Amygdala (tissue), 56 donors: ENCODE results near the gene ASTN1.
A peak's percentile ranks its signal among the peaks of the same experiment; 100 is the strongest.

Experiments used
- DNase-seq, 56 donors: peaks; one replicate each; lab custom pipeline; 2025; lab: John Stamatoyannopoulos, UW

The ASTN1 gene

DNA sequence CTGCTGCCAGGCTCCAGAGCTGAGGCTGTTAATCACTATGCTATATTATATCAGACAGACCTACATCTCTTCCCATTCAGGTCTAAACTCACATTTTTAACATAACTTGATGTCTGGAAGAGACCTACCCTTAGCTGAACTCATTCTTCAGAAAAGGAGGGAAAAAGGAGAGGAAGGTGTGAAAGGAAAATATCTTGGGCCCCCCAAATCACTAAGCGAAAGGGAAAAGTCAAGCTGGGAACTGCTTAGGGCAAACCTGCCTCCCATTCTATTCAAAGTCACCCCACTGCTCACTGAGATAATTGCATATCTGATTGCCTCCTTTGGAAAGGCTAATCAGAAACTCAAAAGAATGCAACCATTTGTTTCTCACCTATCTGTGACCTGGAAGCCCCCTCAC is 222.2 kb downstream of the ASTN1 start:
- no peak for DNase-seq

DNA sequence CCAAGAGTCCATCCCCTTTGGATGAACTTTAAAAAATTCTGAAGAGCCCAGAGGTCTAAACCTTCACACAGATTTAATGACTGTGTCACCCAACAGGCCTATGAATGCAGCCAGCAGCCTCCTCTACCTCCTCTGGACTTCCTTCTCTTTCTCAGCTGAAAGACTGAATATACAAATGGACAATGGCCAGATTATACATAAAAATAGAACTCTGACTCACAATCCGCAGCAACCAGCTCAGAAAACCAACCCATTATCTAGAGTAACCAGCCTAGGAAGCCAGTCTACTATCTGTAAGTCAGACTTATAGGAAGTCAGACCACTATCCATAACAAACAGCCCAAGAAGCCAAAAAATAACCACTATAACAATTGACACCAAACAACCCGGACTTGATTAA is 224.5 kb downstream of the ASTN1 start:
- DNase-seq = no peak

DNA sequence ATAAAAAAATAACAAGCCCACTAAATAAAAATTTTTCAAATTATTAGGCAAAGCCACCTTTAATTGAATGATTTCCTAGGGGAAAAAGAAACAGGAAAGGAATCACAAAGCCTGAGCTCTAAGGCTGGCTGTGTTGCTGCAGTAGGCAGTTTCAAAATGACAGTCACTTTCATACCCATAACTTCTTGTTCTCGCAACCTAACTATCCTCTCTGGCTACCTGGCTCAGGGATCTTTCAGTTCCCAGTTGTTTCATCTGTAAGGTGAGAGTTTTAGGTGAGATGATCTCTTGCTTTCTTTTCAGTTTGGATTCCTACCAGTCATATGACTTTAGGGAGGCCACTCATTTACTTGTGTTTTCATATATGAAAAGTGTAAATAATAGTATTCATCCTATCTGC is 226.1 kb downstream of the ASTN1 start:
- DNase-seq = no peak

DNA sequence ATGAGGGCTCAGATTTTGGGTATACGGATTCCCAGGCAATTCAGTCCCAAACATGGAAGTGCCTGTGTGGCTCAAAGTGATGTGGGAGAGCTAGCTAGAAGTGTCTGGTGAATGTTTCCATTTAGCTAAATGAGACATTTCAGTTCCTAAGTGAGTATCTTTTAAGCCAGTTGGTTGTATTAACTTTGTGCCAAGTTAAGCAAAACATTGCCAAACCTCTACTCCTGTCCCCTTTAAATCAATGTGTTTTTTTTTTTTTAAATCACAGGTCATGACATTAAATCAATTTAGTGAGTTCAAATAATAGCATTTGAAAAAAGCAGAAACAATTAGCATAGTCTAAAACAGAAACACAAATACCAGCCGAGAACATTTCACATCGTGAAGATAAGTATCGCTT is 230.1 kb downstream of the ASTN1 start:
- no peak for DNase-seq

DNA sequence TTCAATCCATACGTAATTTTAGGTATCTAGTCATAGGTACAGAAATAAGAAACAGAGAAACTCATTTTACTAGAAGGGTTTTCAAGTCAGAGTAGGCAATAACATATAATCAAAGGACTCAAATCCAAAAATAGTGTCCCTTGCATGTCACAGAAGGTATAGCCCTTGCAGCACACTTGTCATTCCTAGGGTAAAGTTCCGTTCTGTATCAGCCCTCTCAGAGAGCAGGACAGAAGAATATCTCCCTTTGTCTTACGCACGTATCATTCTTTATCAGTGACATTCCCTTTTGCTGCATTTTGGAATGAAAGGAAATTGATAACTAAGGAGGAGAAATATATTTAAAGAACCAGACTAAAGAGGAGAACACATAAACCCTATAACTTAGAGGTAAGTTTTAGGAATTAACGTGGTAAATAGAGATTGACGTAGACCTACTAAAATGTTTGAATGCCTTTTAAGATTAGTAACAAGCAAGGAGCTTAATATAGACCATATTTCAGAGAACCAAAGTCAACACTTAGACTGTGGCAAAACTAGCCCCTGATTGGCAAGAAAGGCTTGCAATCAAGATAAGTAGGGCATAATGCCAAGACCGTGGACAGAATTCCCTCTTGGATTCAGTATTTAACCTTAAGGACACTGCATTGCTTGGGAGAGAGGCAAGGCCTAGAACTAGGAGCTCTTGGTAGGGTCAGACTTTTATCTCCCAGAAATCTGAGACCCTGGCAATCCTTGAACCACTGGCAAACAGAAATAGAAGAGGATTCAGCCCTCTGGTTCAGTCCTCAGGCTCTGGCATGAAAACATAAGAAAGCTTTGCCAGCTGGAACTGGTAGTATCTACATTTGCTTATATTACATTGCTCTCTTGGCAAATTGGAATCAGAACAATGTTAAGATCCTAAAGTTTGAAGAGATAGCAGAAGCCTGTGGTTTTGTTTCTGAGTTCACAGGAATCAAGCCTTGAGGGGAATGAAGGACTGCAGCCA is 232.1 kb downstream of the ASTN1 start:
- no peak for DNase-seq

DNA sequence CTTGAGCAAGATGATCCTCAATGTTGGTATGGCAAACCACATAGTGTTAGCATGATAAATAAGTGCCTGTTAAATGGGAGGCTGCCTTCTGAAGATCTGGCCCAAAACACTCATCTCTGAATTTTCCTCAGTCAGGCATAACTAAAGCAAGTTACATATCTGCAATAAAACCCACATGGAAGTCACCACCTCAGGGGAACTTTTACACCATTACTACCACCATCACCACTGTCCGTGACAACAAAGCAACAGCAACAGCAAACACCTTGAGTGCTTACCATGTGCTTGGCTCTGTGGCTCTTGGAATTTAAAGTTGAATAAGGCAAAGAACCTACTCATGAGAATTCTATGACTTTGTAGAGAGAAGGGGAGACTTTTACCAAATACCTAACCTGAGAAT is 233.0 kb downstream of the ASTN1 start:
- no peak for DNase-seq

DNA sequence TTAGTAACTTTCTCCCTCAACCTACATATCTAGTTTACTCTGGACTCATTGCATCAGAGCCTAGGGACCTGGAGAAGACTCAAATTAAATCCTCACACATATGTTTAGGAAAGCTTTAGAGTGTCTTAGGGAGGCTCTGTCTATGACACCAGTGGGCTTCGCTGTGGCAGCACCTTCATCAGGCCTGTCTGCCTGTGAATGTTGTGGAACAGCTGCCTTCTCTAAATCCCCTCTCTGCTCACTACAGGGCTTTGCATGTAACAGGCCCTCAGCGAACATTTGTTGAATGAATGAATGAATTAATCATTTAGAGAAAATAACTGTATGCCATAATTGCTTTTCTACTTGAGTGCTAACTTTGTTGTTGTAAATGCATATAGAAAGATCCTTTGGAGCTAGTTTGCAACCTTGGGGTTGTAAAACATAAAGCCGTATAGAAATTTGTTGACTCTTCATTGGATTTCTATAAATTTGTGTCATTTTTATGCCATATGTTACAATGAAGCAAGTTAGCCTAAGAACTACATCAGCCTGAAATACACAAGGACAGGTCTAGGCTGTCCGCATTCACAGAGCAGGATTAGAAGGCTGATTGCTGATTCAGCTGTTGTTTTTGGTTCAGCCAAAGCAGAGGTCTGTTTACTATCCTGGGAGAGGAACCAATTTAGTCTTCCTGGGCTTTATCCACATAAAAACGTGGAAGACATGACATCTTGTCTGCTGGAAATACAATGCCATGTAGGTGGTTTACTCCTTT is 238.0 kb downstream of the ASTN1 start:
- DNase-seq = no peak

DNA sequence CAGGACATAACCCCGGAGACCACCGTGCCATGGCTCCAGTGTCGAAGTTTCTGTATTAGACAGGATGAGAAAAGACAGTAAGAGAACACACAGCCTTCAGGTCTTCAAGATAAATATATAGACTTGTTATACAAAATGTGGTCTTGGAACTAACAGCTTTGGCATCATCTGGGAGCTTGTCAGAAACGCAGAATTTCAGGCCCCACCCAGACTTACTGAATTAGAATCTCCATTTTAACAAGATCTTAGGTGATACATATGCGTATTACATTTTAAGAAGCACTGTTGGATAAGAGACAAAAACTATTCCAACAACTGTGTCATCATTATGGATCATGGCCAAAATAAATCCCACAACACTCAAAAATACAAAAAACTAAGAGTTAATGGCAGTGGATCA is 239.3 kb downstream of the ASTN1 start:
- no peak for DNase-seq

DNA sequence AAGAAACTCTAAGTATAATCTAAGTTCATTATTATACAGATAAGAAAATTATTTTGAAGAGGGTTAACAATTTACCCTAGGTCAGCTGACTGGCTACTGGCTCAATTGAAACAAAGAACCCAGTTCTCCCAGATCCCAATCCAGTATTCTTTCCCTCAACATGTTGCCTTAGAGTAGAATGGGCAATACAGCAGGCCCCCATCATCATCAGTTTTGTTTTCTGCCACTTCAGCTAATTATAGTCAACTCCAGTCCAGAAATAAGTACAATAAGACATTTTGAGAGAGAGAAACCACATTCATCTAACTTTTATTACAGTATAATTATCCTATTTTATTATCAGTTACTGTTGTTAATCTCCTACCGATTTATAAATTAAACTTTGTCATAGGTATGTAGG is 241.2 kb downstream of the ASTN1 start:
- no peak for DNase-seq

DNA sequence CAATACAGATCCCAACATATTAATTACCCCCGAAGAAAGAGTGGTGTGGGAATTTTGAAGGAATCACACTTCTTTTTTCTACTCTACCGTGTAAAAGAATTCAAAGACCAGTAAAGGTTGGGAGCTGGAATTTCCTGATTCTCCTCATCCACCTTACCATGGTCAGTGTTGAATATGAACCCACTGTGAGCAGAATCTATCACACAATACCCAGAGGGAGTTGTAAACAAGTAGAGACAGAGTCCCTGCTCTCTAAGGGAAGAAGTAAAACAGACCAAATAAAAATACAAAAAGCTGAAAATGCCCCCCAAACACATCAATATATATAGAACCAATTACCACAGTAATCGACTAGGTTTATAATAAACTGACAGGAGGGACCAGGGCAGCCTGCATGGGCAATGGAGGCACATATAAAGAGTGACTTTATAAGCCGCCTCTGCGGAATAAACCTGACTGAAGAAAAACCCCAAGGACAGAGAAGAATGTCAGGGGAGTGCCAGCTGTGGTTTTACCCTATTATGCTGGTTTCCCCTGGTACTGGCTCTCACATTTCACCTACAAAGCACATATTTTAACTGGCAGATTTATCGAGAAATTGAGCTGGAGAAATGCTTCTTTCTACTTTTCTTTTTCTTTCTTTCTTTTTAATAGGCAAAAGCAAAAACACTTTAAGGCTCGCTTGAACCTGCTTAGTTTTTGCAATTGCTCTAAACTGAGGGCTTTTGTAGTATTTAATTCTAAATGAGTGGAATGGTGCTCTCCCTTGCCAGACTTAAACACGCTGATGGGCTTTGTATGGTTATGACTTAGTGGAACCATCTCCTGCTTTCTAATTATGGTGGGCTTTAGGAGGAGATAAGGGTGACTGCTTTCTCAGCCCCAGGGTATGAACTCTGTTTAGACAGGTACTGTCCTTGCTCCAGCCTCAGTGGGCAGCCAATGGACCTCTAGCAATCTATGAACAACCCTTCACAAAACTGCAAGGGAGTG is 244.8 kb downstream of the ASTN1 start:
- DNase-seq = no peak

DNA sequence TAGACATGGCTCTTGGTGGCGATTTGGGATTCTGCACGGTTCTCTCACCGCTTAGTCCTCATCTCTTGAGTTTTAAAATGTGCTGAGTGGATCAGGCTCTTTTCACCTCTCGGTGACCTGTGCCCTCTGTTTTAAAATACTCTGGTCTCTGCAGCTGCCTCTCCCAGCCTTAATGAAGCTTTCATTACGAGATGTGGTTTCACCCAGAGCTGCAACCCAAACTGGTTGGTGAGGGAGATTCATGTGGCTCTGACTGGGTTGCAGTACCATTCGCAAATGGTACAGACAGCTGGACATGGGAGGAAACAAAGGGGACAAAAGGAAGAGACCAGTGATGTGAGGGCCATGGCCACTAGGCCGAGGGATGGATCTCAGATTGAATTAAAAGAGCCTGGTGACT is 258.9 kb downstream of the ASTN1 start:
- no peak for DNase-seq

DNA sequence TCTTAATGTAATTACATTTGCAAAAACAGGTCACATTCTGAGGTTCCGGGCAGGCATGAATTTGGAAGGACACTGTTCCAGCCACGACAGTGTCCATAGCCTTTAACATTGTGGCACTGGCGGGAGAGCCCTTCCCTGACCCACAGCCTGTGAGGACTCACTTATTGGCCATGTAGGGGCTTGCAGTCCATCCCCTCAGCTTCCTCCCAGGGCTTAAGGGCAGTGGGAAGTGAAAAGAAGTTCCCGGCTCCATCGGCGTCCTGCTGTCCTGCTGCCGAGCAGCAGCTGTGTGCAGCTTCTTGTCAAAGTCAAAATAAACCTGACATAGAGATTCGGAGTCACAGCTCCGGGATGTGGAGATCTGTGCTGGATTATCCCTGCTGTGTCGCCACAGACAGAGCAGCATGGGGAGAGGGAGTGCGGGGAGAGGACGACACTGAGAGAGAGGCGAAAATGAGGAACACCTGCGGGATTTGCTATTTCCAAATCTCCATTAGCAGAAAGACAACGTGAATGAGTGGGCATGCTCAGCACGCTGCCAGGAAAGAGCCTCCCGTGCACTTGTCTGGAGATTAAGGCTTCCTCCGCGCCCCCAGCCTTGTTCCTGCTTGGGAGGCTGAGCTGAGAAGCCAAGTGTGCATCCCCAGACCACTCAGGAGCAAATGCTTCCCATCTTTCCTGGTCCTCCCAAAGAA is 260.3 kb downstream of the ASTN1 start:
- DNase-seq = peak in 8 of 56 donors; percentile 2 to 28 (median 20)

DNA sequence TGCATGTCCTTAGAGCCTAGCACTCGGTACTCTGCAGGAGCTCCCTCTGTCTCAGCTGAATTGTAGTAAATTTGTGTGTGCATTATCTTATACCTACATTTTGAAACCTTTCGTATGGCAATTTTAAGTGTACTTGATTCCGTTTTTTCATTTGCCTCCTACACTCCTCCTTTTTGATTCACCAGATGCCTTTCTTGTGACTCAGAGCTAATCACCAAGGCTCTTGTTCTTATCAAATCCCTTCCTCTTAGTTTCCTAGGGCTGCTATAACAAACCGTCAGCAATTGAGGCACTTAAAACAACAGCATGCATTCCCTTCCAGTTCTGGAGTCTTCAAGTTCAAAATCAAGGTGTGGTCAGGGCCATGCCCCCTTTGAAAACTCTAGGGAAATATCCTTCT is 261.0 kb downstream of the ASTN1 start:
- peak in 1 of 56 donors; percentile 13 for DNase-seq

DNA sequence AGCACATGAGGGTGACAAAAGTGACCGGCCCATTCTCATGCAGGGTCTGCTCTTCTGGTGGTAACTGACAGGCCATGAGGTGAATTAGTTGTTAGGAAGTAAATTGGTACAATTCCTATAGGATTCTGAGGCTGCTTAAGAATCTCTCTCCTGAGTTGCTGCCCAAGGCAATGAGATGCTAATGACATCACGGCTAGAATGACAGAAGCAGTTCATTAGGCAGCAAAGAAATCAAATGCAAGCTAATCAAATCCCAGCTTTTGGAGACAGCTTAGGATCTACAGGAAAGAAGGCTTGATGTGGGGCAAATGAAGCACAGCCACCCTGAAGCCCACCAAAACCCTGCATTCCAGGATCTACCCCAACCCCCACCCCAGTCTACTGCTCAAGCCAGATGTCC is 265.2 kb downstream of the ASTN1 start:
- no peak for DNase-seq

DNA sequence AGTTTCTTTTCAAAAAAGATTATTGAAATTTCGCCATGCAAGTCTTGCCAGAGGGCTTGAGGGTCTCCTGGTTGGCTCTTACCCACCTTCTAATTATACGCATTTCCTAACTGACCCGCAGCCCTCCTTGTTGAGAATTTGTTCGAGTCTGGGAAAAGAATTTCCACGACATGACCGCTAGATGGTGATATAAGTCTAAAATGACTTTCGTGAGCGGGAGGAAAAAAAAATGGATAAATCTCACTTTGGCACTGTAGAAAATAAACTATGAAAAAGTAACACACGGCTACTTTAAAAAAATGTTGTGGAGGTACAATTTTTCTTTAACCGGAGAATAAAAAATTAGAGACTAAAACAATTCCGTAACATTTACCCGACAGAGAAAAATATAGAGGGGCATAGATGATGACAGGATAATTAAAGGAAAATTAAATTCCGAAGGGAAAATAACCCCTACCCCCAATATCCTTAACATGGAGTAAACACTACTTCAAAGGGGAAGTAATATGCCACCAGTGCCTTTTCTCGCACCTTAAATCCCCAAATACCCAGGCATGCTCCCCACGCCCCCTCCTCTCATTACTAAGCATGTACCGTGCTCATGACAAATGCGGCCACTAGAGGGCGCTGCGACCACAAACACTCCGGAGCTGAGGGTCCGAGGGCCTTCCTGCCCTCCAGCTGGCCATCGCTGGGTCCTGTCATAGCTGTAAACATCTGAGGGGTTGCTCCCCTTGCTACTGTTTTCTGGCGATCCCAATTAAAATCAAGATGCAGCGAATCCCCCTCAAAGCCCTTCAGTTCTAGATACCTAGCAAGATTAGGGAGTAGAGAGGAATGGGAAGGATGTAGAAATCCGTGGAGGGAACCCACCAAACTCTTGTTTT is 266.9 kb downstream of the ASTN1 start:
- DNase-seq = peak in 46 of 56 donors; percentile 4 to 84 (median 41)

DNA sequence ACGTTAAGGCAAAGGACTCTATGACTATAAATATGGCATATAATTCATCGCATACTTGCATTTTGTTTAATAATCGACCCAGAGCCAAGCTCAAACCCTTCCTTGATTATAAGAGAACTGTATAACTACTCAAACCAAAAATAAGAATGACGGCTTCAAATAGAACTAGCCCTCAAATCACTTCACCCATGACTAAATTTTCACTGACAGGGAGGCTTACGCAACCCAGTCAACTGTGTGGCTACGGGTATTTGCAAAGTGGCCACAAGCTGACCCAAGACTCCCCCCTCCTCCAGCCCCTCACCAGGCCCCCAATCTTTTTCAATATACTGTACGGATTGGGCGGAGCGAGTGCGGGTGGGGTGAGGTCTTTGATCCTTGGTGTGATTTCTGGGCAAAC is 268.3 kb downstream of the ASTN1 start:
- DNase-seq = no peak

DNA sequence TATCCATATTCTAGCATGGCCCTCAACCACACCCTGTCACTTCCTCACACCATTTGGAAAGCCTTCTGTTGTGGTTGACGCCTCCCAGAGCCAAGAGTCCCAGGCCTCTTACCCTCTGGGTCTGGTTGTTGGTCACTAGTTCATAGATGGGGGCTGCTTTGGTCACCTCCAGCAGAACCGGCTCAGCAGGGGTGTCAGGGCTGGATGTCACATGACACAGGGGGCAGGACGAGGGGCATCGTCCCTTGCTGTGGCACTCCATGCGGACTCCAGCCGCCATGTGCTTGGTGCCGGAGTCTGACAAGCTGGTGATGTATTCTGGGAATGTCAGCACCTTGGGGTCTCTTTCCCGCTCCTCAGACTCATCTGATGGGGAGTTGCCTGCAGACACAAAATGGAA is 270.1 kb downstream of the ASTN1 start:
- no peak for DNase-seq

DNA sequence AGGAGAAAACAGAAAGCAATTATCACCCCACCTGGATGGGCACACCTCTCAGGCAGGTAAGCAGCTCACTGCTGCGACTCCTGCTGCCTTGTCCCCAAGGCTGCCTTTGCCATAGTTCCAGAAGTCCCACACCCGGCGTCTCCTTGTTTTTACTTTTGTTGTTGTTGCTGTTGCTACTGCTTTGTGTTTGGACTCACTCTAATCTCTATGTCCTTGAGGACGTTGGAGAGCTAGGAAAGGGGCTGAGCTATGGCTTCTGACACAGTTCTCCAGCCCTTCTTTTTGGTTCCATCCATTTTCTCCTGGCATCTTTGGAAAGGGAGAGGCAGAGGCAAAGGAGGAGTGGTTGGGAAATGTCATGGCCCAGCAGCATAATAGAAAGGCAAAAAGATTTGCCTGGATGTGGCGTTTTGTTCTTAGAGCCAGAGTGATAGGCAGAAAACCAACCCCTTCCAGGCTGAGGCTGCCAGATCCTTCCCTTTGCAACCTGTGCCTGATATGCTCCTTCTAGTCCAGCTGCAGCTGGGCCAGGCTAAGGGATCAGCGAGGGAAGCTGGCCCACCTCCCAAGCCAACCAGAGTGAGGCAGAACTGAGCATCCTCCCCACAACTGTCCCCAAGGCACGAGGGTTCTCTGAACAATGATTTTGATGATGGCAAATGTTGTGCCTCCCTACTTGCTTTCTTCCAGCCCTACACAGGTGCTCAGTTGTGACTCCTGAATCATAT is 270.7 kb downstream of the ASTN1 start:
- no peak for DNase-seq
